ENCODE results near the gene UFM1.
"Not testable (repeated sequence)": the region's sequence is repeated elsewhere in the genome, so short reads cannot be mapped to it uniquely, and the experiment has no call there.

The UFM1 gene

DNA sequence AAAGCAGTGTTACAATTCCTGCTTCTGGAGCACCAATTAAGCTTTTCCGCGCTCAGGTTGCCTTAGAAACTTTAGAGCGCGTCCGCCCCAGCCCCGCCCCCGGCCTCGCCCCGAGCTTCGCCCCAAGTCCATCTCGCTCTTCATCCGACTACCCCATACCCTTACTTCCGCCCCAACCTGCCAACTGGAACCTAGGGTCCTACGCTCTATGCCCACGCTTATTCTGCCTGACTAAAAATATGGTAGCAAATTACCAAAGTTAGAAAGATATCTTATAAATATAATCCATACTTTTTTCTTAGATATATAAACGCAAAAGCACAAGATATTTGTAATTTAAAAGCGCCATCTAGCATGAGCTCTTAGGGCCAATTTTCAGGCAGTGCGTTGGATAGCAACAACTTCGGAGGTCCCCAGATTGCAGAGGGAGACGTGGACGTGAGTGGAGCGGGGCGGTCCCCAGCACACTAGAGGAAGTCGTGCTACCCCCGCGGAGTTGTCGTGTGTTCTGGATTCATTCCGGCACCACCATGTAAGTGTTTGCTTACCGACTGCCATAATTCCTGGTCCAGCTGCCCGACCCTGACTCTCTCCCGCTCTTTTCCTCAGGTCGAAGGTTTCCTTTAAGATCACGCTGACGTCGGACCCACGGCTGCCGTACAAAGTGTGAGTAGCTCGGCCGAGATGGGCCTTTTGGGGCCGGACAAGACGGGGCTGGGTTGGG is at the start of gene UFM1:
UFM1 (plus strand) TSS at position 462 of the 724 bp plus-strand sequence; CDS start at position 531, 69 bp downstream.
- peak; percentile 87 for DNase-seq (ENCODE audit: low spot score)
- TF ChIP-seq, protein P1, sequence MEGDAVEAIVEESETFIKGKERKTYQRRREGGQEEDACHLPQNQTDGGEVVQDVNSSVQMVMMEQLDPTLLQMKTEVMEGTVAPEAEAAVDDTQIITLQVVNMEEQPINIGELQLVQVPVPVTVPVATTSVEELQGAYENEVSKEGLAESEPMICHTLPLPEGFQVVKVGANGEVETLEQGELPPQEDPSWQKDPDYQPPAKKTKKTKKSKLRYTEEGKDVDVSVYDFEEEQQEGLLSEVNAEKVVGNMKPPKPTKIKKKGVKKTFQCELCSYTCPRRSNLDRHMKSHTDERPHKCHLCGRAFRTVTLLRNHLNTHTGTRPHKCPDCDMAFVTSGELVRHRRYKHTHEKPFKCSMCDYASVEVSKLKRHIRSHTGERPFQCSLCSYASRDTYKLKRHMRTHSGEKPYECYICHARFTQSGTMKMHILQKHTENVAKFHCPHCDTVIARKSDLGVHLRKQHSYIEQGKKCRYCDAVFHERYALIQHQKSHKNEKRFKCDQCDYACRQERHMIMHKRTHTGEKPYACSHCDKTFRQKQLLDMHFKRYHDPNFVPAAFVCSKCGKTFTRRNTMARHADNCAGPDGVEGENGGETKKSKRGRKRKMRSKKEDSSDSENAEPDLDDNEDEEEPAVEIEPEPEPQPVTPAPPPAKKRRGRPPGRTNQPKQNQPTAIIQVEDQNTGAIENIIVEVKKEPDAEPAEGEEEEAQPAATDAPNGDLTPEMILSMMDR (IDR thresholded peaks at IDR 0.05; ENCODE audit: extremely low read depth, missing control alignments): no peak

DNA sequence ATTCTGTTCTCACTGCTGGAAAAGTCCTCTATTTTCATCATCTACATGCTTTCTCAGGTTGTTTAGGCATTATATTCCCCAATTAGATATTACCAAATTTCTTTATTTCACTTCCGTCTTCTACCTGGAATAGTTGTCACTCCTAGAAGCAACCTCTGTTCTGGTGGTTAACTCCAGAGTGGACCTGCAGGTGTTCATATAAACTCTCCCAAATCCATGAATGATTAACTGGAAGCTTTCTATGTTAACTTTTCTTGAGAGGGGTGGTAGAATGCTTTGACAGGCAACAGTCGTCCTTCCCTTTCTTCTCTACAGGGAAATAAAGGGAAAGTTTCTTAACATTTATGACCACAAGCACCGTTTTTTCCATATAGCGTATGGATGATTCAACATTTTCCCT is 48.4 kb upstream of the UFM1 start:
- DNase-seq (ENCODE audit: low spot score): no peak
- TF ChIP-seq, protein P1 (IDR thresholded peaks at IDR 0.05; ENCODE audit: extremely low read depth, missing control alignments): no peak

DNA sequence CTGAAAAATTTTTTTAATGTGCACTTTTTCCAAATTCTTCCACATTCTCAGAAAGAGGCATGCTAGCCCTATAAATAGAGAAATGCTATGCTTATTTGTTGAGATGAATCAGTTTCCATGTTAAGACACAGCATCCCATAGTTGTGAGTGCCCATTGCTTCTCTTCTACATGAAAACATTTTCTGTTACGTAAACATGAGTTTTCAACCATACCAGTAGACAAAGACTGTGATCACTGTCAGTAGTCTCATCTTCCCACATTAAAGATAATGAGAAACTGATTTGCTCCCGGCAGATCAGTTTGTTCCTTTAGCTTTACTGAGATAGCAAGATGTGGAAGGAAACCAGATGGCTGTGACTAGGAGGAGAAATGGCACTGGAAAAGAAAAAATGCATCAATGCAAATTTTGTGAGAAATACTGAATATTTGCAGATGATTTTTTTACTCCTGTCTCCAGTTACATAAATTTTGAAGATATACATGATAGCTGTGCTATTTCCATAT is 45.8 kb upstream of the UFM1 start:
- DNase-seq (ENCODE audit: low spot score): no peak
- TF ChIP-seq, protein P1 (IDR thresholded peaks at IDR 0.05; ENCODE audit: extremely low read depth, missing control alignments): no peak

DNA sequence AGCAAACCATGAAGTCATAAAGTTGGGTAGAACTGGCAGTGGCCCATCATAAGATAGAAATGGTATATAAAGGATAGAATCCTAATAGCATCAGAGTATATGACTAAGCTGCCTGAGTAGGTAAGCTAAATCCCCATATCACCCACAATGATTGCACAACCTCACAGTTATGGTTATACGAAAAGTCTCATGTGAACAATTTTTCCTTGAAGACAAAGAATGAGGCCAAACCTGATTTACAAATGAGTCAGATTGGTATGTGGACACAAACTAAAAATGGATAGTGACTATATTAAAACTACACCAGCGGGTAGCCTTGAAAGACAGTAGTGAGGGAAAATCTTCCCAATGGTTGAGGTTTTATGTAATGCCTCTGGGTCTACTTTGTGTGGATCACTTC is 40.9 kb upstream of the UFM1 start:
- no peak for DNase-seq (ENCODE audit: low spot score)
- TF ChIP-seq, protein P1 (IDR thresholded peaks at IDR 0.05; ENCODE audit: extremely low read depth, missing control alignments): no peak

DNA sequence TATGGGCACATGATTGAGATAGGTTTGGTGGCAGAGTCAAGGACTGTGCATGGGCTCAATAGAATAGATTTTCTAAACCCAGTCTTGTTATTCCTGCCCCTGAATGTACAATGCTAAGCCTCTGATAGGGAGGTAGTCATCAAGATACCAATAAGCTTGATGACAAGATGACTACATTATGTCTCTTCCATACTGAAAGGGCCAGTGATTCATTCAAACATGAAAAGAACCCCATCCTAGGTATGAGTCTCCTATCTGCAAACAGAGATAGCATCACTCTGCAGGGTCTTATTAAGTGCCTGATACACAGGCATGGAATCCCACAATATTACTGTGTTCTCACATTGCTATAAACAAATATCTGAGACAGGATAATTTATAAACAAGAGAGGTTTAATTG is 40.3 kb upstream of the UFM1 start:
- TF ChIP-seq, protein P1 (IDR thresholded peaks at IDR 0.05; ENCODE audit: extremely low read depth, missing control alignments): no peak
- no peak for DNase-seq (ENCODE audit: low spot score)

DNA sequence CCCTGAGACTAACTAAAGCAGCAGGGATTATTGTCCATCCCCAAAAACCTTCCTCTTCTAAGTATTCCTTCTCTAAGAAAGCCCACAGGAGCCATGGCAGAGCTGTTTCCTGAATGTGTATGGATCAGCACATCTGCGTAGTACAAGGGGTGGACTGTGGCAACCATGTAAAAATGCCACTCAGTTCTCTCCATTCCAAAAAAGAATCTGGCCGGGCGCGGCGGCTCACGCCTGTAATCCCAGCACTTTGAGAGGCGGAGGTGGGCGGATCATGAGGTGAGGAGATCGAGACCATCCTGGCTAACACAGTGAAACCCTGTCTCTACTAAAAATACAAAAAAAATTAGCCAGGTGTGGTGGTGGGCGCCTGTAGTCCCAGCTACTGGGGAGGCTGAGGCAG is 38.5 kb upstream of the UFM1 start:
- DNase-seq (ENCODE audit: low spot score): not testable (repeated sequence)

DNA sequence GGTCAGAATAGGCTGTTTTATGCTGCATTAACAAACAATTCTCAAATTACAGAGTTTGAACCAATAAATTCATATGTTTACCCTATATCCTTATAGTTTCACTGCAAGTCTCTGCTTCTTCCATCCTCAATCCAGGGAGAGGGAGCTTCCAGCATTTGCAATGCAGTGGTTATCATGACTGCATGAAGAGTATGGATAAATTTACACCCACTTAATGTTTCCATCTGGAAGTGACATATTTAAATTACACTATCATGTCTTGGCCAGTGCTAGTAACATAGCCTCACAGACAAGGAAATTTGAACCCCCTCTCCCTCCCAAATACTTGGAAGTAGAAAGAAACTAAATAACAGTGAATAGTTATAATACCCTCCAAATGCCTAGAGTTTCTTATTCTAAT is 33.5 kb upstream of the UFM1 start:
- no peak for DNase-seq (ENCODE audit: low spot score)
- TF ChIP-seq, protein P1 (IDR thresholded peaks at IDR 0.05; ENCODE audit: extremely low read depth, missing control alignments): no peak

DNA sequence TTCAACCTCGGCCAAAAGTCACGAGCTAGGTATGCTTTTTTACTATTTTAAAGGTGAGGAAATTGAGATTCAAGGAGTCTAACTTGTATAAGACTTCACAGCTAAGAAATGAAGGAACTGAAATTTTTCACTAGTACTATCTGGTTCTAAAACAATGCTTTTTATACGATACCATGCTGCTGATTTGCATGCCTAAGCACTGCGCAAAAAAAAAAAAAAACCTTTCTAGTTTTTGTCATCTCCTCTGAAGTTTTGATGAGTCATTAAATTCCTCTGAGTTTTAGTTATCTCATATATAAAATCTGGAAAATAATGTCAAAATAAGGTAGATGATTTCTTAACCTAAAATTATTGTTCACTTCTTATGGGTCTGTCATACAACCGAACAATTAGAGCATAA is 28.0 kb upstream of the UFM1 start:
- TF ChIP-seq, protein P1 (IDR thresholded peaks at IDR 0.05; ENCODE audit: extremely low read depth, missing control alignments): no peak

More for the DNA sequence above, 28.0 kb upstream of the UFM1 start:
- no peak for DNase-seq (ENCODE audit: low spot score)
